ENCODE results near the gene RAB18. TPM values are rescaled to one million over a fixed set of nuclear protein-coding genes. Genes with fewer than 3 reads are reported as not detected.
A peak's percentile ranks its signal among the peaks of the same experiment; 100 is the strongest.

The RAB18 gene
- total and polyA plus RNA-seq, 9 donors: 23.9 to 98.4 (median 83.6) TPM

- no peaks in the 10 kb centered on the region for H3K27me3 ChIP-seq
- H3K27ac ChIP-seq: no peak overlapping the region
- DNase-seq: no peak
- intact Hi-C loops (cut with DNase I): no loop called here
- H3K9me3 ChIP-seq: no peaks in the 10 kb centered on the region
- no peaks in the 10 kb centered on the region for H3K36me3 ChIP-seq
- WGBS, 3 donors: 13 to 43% (median 18%) methylated on average over 4 of the region's 4 CpGs
- H3K4me1 ChIP-seq (ENCODE audit: insufficient read depth): no peaks in the 10 kb centered on the region
- no peak for TF ChIP-seq EP300 (IDR thresholded peaks at IDR 0.05)
- no peak for TF ChIP-seq POLR2A (IDR thresholded peaks at IDR 0.05)
- TF ChIP-seq, protein P1, sequence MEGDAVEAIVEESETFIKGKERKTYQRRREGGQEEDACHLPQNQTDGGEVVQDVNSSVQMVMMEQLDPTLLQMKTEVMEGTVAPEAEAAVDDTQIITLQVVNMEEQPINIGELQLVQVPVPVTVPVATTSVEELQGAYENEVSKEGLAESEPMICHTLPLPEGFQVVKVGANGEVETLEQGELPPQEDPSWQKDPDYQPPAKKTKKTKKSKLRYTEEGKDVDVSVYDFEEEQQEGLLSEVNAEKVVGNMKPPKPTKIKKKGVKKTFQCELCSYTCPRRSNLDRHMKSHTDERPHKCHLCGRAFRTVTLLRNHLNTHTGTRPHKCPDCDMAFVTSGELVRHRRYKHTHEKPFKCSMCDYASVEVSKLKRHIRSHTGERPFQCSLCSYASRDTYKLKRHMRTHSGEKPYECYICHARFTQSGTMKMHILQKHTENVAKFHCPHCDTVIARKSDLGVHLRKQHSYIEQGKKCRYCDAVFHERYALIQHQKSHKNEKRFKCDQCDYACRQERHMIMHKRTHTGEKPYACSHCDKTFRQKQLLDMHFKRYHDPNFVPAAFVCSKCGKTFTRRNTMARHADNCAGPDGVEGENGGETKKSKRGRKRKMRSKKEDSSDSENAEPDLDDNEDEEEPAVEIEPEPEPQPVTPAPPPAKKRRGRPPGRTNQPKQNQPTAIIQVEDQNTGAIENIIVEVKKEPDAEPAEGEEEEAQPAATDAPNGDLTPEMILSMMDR (IDR thresholded peaks at IDR 0.05): no peak
- H3K4me3 ChIP-seq: no peak overlapping the region
Measured at GRCh38 chr10:27496137-27496536, 8.0 kb upstream of the RAB18 start.

- no peaks in the 10 kb centered on the region for H3K27me3 ChIP-seq
- intact Hi-C loops (cut with DNase I): no loop called here
- no peaks in the 10 kb centered on the region for H3K9me3 ChIP-seq
- H3K4me3 ChIP-seq: no peak overlapping the region
- no peak for DNase-seq
- peaks cover 2% of the 10 kb centered on the region for H3K4me1 ChIP-seq (ENCODE audit: insufficient read depth)
- H3K27ac ChIP-seq: no peak overlapping the region
- no peaks in the 10 kb centered on the region for H3K36me3 ChIP-seq
- no peak for TF ChIP-seq POLR2A (IDR thresholded peaks at IDR 0.05)
- TF ChIP-seq, protein P1 (IDR thresholded peaks at IDR 0.05): no peak
- no peak for TF ChIP-seq EP300 (IDR thresholded peaks at IDR 0.05)
Measured at GRCh38 chr10:27500096-27500495, 4.0 kb upstream of the RAB18 start.

DNA sequence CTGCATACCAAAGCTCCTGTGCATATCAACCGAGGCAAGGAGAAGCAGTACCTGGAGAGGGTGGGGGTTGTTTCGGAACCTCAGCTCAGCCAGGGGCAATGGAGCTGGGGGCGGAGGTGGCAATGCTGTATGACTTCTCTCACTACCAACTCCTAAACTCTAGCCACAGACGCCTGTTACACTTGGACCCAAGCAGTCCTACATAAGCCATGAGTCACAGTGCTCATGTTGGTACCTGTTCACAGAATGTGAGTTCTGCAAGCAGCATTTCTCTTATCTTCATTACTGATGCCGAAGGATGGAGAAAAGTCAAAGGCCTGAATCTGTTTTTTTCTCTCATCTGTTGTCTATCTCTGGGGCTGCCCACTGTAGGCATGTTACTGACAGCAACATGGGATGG lies 3.2 kb upstream of the RAB18 start:
- WGBS, 3 donors: 80 to 83% (median 80%) methylated on average over 5 of the region's 5 CpGs
- intact Hi-C loops (cut with DNase I): no loop called here
- peaks cover 6% of the 10 kb centered on the region for H3K4me1 ChIP-seq (ENCODE audit: insufficient read depth)
- no peaks in the 10 kb centered on the region for H3K27me3 ChIP-seq
- H3K4me3 ChIP-seq: no peak overlapping the region
- no peaks in the 10 kb centered on the region for H3K9me3 ChIP-seq
- no peak overlapping the region for H3K27ac ChIP-seq
- H3K36me3 ChIP-seq: no peaks in the 10 kb centered on the region
- DNase-seq: no peak
- TF ChIP-seq EP300 (IDR thresholded peaks at IDR 0.05) (no peak), POLR2A (IDR thresholded peaks at IDR 0.05) (no peak)
- TF ChIP-seq, protein P1 (IDR thresholded peaks at IDR 0.05): no peak

DNA sequence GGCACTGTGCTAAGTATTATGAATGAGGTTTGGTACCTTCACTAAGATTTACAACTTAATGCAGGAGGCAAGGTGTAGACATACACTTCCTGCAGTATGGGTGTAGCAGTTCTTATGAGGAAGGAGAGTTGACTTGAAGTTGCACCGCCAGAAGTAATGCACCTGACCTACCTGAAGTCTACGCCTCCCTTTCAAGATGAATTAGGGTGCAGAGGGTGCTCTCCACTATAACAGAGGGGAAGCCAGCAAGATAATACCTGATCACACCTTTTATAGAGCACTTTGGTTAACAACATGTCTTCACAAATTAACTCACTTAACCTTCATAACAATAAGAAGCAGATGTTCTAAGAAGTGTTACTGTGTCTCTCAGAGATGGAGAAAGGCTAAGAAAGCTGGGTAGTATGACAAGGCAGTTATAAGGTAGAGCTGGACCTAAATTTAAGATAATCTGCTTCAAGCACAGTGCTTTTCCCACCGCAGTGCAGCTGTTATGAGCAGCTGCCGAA lies 552 bp upstream of the RAB18 start:
- Histone ChIP-seq H3K9me3 (no peaks in the 10 kb centered on the region), H3K36me3 (no peaks in the 10 kb centered on the region), H3K4me1 (ENCODE audit: insufficient read depth) (peaks cover 6% of the 10 kb centered on the region), H3K4me3 (peak overlapping the region; percentile 90), H3K27ac (peak overlapping the region in 1 of 2 donors; percentile 53), H3K27me3 (no peaks in the 10 kb centered on the region)
- TF ChIP-seq POLR2A (IDR thresholded peaks at IDR 0.05) (no peak), EP300 (IDR thresholded peaks at IDR 0.05) (no peak)
- TF ChIP-seq, protein P1 (IDR thresholded peaks at IDR 0.05): no peak
- no peak for DNase-seq
- WGBS, 3 donors: 34 to 41% (median 37%) methylated on average over 4 of the region's 4 CpGs
- intact Hi-C loops (cut with DNase I): no loop called here

Measured in ovary (tissue), 9 donors.